Measurements from ENCODE around the gene MTCH1. TPM values are rescaled to one million over a fixed set of nuclear protein-coding genes. Genes with fewer than 3 reads are reported as not detected.

MTCH1 gene
- total and polyA plus RNA-seq, 10 of the 15 experiments (the other 5 are each of a cell fraction or from before 2014, with no cell fraction given): 7.2 to 128 (median 85.2) TPM

DNA sequence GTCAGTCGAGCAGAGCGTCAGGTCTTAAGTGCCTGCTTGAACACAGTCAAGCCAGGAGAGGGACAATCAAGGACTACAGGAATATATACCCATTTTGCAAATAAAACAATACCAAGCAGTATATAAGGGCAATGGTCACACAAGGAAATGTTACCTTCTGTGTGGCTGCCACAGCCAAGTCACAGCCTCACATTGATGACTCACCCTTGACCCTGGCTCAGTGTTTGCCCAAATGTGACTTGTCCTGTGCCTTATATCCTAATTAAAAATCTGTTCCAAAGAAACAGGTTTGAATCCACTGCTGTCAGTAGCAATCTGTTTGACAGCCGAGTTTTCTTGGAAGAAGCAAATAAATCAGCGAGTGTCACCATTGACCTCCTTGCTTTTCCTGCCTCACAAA lies 65.9 kb downstream of the MTCH1 start:
- H3K4me3 ChIP-seq: no peak overlapping the region
- SMC1A ChIA-PET (ENCODE audit: uncharacterized antibody, unreplicated experiment): no interaction called here

More for the DNA sequence above, 65.9 kb downstream of the MTCH1 start:
- no peaks in the 10 kb centered on the region for H3K79me2 ChIP-seq (ENCODE audit: control insufficient read depth, insufficient read depth, low read length)
- H3K27ac ChIP-seq (ENCODE audit: control insufficient read depth, insufficient read depth): no peak overlapping the region
- BruUV-seq (replicated peaks): no TSS peak
- no peak overlapping the region for H3K9ac ChIP-seq (ENCODE audit: control insufficient read depth, insufficient read depth, low read length)
- ATAC-seq (no peak), DNase-seq (ENCODE audit: low read depth, low spot score) (no peak), FAIRE-seq (no peak)
- H3K36me3 ChIP-seq (ENCODE audit: control insufficient read depth in 2 of 2, insufficient read depth in 2 of 2, low read length in 1 of 2): peaks cover 2 to 12% of the 10 kb centered on the region in 2 experiments; a peak in 3 of 4 replicates
- no peak for TF ChIP-seq RELA (IDR thresholded peaks at IDR 0.05; ENCODE audit: borderline replicate concordance, partially characterized antibody)
- TF ChIP-seq, protein P1, sequence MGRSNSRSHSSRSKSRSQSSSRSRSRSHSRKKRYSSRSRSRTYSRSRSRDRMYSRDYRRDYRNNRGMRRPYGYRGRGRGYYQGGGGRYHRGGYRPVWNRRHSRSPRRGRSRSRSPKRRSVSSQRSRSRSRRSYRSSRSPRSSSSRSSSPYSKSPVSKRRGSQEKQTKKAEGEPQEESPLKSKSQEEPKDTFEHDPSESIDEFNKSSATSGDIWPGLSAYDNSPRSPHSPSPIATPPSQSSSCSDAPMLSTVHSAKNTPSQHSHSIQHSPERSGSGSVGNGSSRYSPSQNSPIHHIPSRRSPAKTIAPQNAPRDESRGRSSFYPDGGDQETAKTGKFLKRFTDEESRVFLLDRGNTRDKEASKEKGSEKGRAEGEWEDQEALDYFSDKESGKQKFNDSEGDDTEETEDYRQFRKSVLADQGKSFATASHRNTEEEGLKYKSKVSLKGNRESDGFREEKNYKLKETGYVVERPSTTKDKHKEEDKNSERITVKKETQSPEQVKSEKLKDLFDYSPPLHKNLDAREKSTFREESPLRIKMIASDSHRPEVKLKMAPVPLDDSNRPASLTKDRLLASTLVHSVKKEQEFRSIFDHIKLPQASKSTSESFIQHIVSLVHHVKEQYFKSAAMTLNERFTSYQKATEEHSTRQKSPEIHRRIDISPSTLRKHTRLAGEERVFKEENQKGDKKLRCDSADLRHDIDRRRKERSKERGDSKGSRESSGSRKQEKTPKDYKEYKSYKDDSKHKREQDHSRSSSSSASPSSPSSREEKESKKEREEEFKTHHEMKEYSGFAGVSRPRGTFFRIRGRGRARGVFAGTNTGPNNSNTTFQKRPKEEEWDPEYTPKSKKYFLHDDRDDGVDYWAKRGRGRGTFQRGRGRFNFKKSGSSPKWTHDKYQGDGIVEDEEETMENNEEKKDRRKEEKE (IDR thresholded peaks at IDR 0.05): no peak
- TF ChIP-seq SMC3 (IDR thresholded peaks at IDR 0.05; ENCODE audit: borderline replicate concordance, low read length): no peak
- TF ChIP-seq KLF5 (IDR thresholded peaks at IDR 0.05; ENCODE audit: partially characterized antibody): no peak
- TF ChIP-seq EP300 (IDR thresholded peaks at IDR 0.05; ENCODE audit: borderline replicate concordance in 1 of 2, control insufficient read depth in 1 of 2, low read depth in 2 of 2, low read length in 2 of 2): no peak
- TF ChIP-seq SPI1 (IDR thresholded peaks at IDR 0.05; ENCODE audit: borderline replicate concordance, insufficient read depth, low read depth, low read length): no peak
- no peak for TF ChIP-seq HCFC1 (IDR thresholded peaks at IDR 0.05; ENCODE audit: low read length)
- TF ChIP-seq RCOR1 (conservative IDR thresholded peaks at IDR 0.05; ENCODE audit: low read depth, low read length): no peak
- TF ChIP-seq CREB1 (IDR thresholded peaks at IDR 0.05; ENCODE audit: low read depth): no peak
- no peak for TF ChIP-seq FOXK2 (IDR thresholded peaks at IDR 0.05)
- TF ChIP-seq, protein P2, sequence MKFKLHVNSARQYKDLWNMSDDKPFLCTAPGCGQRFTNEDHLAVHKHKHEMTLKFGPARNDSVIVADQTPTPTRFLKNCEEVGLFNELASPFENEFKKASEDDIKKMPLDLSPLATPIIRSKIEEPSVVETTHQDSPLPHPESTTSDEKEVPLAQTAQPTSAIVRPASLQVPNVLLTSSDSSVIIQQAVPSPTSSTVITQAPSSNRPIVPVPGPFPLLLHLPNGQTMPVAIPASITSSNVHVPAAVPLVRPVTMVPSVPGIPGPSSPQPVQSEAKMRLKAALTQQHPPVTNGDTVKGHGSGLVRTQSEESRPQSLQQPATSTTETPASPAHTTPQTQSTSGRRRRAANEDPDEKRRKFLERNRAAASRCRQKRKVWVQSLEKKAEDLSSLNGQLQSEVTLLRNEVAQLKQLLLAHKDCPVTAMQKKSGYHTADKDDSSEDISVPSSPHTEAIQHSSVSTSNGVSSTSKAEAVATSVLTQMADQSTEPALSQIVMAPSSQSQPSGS (IDR thresholded peaks at IDR 0.05; ENCODE audit: low read length): no peak
- no peak for TF ChIP-seq TAF1 (IDR thresholded peaks at IDR 0.05; ENCODE audit: borderline replicate concordance, low read depth, low read length)
- no peak for TF ChIP-seq PAX8 (IDR thresholded peaks at IDR 0.05)
- TF ChIP-seq EED (IDR thresholded peaks at IDR 0.05; ENCODE audit: low read depth): no peak
- no peak for TF ChIP-seq MEF2B (IDR thresholded peaks at IDR 0.05; ENCODE audit: partially characterized antibody, poor library complexity, severe bottlenecking)
- H3K9me3 ChIP-seq (replicated peaks; ENCODE audit: control insufficient read depth, insufficient read depth, low read length): no peaks in the 10 kb centered on the region
- H3K4me1 ChIP-seq (ENCODE audit: control insufficient read depth, insufficient read depth, low read length): no peaks in the 10 kb centered on the region
- no peak overlapping the region for H3K4me2 ChIP-seq (ENCODE audit: control insufficient read depth, insufficient read depth)
- WGBS (ENCODE audit: insufficient coverage, insufficient replicate concordance, low lambda C conversion rate, missing lambda C conversion rate): 98% methylated on average over 4 of the region's 4 CpGs
- ChIA-PET CTCF (no interaction called here), RAD21 (ENCODE audit: unreplicated experiment) (no interaction called here), POLR2A (no interaction called here)
- no peak overlapping the region for H2AFZ ChIP-seq (ENCODE audit: control insufficient read depth, low read depth, low read length)
- in situ Hi-C loops (cut with MboI): no loop called here
- intact Hi-C loops (cut with micrococcal nuclease; ENCODE audit: unreplicated experiment): no loop called here
- no peaks in the 10 kb centered on the region for H4K20me1 ChIP-seq (ENCODE audit: control insufficient read depth, insufficient read depth)
- no peaks in the 10 kb centered on the region for H3K27me3 ChIP-seq (replicated peaks in 1 of 2; ENCODE audit: control insufficient read depth in 2 of 2, insufficient read depth in 2 of 2, low read length in 1 of 2)
